ENCODE data around the gene HMCN1.
"Not testable (repeated sequence)": the region's sequence is repeated elsewhere in the genome, so short reads cannot be mapped to it uniquely, and the experiment has no call there.

HMCN1 gene

DNA sequence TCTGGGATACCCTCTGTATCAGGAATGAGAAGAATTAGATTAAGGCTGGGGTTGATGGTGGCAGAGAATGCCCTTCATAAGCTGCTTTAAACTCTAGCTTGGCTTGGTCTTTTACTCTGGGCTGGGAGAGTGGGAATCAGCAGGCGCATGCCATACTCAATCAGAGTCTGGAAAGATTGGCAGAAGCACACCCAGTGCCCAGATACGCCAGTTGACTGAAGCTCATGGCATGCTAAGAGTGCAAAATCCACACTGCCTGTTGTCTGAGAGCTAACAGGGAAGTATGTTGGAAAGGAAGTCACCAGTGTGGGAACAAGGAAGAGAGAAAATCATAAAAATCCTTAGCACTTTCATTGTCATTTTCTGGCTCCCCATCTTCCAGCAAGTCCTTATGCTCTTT is 53.0 kb downstream of the HMCN1 start:
- TF ChIP-seq, protein P1, sequence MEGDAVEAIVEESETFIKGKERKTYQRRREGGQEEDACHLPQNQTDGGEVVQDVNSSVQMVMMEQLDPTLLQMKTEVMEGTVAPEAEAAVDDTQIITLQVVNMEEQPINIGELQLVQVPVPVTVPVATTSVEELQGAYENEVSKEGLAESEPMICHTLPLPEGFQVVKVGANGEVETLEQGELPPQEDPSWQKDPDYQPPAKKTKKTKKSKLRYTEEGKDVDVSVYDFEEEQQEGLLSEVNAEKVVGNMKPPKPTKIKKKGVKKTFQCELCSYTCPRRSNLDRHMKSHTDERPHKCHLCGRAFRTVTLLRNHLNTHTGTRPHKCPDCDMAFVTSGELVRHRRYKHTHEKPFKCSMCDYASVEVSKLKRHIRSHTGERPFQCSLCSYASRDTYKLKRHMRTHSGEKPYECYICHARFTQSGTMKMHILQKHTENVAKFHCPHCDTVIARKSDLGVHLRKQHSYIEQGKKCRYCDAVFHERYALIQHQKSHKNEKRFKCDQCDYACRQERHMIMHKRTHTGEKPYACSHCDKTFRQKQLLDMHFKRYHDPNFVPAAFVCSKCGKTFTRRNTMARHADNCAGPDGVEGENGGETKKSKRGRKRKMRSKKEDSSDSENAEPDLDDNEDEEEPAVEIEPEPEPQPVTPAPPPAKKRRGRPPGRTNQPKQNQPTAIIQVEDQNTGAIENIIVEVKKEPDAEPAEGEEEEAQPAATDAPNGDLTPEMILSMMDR (IDR thresholded peaks at IDR 0.05; ENCODE audit: extremely low read depth, missing control alignments): no peak
- DNase-seq (ENCODE audit: low spot score): no peak

GRCh38 chr1:185788386-185788785 is 54.2 kb downstream of the HMCN1 start:
- TF ChIP-seq, protein P1 (IDR thresholded peaks at IDR 0.05; ENCODE audit: extremely low read depth, missing control alignments): no peak
- DNase-seq (ENCODE audit: low spot score): no peak

DNA sequence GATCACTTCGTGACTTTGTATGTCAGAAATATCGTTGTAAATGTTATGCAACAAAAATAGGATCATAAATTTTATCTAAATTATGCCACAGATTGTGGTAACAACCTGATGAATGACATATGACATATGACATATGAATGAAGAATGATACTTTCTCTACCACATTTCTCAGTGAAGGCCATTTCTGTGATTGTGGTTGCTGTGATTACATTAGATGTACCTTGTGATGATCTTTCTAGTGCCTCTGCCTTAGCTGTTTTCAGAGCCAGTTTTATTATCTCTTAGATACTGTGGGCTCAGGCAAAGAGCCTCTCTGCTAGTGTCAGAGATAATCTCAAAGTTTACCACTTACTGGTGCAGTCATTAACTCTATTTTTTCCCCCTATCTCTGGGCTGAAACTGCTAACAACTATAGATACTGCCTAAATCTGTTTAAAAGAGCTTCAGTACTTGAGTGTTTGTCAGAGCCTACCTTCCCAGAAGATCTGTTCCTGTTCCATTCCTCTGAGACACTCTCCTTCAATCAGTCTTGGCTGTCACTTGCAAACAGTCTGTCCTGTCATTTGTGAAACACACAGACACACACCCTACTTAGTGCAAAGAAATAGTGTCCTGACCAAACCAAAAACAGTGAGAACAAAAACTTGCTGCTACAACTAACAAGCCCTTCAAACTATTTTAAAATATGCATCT is 55.5 kb downstream of the HMCN1 start:
- DNase-seq (ENCODE audit: low spot score): no peak
- TF ChIP-seq, protein P1 (IDR thresholded peaks at IDR 0.05; ENCODE audit: extremely low read depth, missing control alignments): no peak

GRCh38 chr1:185790194-185790735 is 56.1 kb downstream of the HMCN1 start:
- TF ChIP-seq, protein P1 (IDR thresholded peaks at IDR 0.05; ENCODE audit: extremely low read depth, missing control alignments): no peak
- no peak for DNase-seq (ENCODE audit: low spot score)

DNA sequence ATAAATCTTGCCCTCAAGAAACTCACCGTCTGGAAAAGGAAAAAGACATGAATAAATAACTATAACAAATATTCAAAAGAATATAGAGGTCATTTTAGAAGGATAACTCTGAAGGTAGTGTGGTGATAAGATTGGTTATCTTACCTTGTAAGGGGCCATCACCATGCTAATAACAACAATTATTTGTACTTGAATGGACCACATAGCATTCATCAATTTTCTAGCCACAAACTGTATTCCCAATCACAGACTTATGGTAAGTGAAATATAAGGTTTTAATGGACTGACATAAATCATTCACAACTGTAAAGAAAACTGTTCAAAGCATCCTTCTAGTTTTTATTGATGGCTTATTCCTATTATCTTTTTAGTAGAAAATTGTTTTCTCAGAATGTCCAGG is 57.8 kb downstream of the HMCN1 start:
- DNase-seq (ENCODE audit: low spot score): no peak
- TF ChIP-seq, protein P1 (IDR thresholded peaks at IDR 0.05; ENCODE audit: extremely low read depth, missing control alignments): no peak

GRCh38 chr1:185794495-185794894 is 60.3 kb downstream of the HMCN1 start:
- not testable (repeated sequence) for DNase-seq (ENCODE audit: low spot score)

DNA sequence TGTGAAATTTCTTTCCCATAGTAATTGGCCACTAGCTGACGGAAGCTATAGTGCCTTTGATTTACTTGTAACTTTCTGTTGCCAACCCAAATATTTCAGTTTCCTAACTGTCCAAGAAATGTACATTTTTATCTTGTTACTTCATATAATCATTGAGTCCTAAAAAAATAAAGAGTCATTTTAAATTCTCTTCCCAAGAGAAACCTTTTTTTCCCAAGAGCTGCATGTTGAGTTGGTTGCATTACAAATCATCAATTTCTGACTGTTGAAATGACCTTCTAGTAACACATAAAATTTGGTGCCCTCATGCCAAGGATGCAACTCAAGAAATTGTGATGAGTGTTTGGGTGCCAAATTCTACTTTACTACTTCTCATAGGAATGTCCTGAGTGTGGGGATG is 61.0 kb downstream of the HMCN1 start:
- DNase-seq (ENCODE audit: low spot score): no peak
- TF ChIP-seq, protein P1 (IDR thresholded peaks at IDR 0.05; ENCODE audit: extremely low read depth, missing control alignments): no peak

- no peak for DNase-seq (ENCODE audit: low spot score)
- TF ChIP-seq, protein P1 (IDR thresholded peaks at IDR 0.05; ENCODE audit: extremely low read depth, missing control alignments): no peak
Observed at GRCh38 chr1:185798505-185798904, 64.3 kb downstream of the HMCN1 start.
